Bronchial epithelial cell (primary cell): ENCODE measurements around the gene PPP2R2C. TPM values are rescaled to one million over a fixed set of nuclear protein-coding genes. Genes with fewer than 3 reads are reported as not detected.

Experiments used
- DNase-seq: peaks from one replicate; pipeline ENCODE4 v3.0.0-alpha.2; 2010; ENCODE audit warnings: low read depth
- FAIRE-seq: peaks from 2 replicates; lab custom pipeline; 2011; peaks lifted over from hg19 to GRCh38; lab: Jason Lieb, UNC
- H3K27me3 ChIP-seq: 2 replicates; pipeline ENCODE4 v1.5.1; 2011; ENCODE audit warnings: low read length; ENCODE audit not compliant: control insufficient read depth, insufficient read depth
- H3K36me3 ChIP-seq: 2 replicates; pipeline ENCODE4 v1.5.1; 2011; ENCODE audit warnings: low read length; ENCODE audit not compliant: control insufficient read depth, insufficient read depth
- H3K4me3 ChIP-seq: 2 replicates; pipeline ENCODE4 v1.5.1; 2011; ENCODE audit warnings: mild to moderate bottlenecking, low read depth, low read length, control low read depth
- total RNA-seq: library from RNA; depleted of rRNA; stranded (reverse); fragments of >200 nt; gene quantifications from 2 replicates; pipeline ENCODE4 v1.2.1, GENCODE V29; 2014
- TF ChIP-seq, protein P1 (sequence below): IDR thresholded peaks from 2 replicates; pipeline ENCODE4 v1.5.1; 2011; ENCODE audit warnings: mild to moderate bottlenecking, moderate library complexity, low read length, control low read depth, inconsistent platforms; ENCODE audit not compliant: insufficient read depth, severe bottlenecking

The PPP2R2C gene
- total RNA-seq, 1 donor from 2014 or later, result 1.1 TPM

DNA sequence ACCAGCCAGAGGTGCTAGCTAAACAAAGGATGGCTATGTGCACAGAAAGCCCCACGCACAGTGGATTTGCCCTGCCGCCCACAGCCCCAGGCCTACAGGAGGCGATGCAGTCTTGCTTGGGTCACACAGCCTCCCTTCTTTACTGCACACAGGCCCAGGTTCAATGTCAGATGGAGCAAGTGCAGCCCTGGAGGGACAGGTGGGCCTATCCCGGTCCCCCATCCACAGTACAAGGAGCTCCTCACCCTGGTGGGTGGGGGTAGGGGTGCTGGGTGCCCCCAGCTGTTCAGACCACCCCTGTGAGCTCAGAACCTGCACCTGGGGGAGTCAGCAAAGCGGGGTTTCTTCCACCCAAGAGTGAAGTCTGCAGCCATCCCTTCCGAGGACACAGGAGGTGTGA is 114.9 kb downstream of the PPP2R2C start:
- TF ChIP-seq, protein P1, sequence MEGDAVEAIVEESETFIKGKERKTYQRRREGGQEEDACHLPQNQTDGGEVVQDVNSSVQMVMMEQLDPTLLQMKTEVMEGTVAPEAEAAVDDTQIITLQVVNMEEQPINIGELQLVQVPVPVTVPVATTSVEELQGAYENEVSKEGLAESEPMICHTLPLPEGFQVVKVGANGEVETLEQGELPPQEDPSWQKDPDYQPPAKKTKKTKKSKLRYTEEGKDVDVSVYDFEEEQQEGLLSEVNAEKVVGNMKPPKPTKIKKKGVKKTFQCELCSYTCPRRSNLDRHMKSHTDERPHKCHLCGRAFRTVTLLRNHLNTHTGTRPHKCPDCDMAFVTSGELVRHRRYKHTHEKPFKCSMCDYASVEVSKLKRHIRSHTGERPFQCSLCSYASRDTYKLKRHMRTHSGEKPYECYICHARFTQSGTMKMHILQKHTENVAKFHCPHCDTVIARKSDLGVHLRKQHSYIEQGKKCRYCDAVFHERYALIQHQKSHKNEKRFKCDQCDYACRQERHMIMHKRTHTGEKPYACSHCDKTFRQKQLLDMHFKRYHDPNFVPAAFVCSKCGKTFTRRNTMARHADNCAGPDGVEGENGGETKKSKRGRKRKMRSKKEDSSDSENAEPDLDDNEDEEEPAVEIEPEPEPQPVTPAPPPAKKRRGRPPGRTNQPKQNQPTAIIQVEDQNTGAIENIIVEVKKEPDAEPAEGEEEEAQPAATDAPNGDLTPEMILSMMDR, result no peak
- Histone ChIP-seq H3K36me3 (no peaks in the 10 kb centered on the region), H3K4me3 (no peak overlapping the region), H3K27me3 (no peaks in the 10 kb centered on the region)
- no peak for FAIRE-seq
- no peak for DNase-seq

DNA sequence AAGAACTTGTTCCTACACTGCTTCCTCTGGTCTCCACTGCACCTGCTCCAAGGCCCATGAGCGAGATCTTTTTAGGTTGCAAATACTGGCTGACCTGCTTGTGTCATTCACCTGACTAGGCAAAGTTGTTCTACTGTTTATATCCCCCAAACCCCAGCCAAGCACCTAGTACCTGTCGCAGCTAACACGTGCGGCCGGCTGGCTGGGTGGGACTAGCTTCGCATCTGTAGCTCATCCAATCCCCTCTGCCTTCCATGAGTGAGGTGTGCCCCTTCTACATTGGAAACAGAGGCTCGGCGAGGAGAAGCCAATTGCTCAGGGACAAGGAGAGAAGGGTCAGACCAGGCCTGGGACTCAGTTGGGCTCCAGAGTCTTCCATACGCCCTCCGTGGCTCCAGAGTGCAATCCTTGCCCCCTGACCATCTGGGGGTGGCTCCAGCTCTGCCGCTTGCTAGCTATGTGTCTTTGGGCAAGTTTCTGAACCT is 116.3 kb downstream of the PPP2R2C start:
- FAIRE-seq (no peak), DNase-seq (no peak)
- Histone ChIP-seq H3K27me3 (no peaks in the 10 kb centered on the region), H3K4me3 (no peak overlapping the region), H3K36me3 (no peaks in the 10 kb centered on the region)
- TF ChIP-seq, protein P1, result no peak

DNA sequence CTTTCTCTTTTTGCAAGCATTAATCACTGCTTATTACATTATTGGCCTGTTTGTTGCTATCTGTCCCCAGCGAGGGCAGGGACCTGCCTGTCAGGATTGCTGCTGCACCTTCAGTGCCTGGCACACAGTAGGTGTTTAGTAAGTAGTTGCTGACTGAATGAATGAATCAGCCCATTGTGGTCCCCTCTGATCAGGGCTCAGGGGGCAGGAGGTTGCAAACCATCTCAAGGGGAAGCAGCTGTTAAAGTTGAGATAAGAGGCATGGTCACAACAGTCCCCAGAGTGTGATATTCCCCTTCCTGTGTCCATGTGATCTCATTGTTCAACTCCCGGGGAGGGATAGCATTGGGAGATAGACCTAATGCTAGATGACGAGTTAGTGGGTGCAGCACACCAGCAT is 117.4 kb downstream of the PPP2R2C start:
- Histone ChIP-seq H3K4me3 (no peak overlapping the region), H3K36me3 (no peaks in the 10 kb centered on the region), H3K27me3 (no peaks in the 10 kb centered on the region)
- no peak for FAIRE-seq
- TF ChIP-seq, protein P1, result no peak
- no peak for DNase-seq

DNA sequence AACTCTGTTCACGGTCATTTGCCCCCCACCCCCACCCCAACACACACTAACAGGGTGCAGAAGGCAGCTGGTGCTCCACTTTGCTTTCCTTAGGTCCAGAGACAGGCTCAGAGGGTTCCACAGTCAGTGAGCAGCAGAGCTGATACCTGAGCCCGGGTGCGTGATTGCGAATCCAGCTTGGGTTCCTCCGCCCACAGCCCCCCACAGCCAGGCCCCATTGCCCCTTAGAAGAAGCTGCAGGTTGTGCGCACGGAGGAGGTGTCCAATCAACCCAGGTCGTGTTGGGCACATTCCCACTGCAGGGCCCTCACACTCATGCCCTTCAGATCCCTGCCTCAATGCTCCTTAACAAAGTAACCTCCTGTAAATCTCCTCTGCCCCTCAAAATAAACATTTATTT is 117.8 kb downstream of the PPP2R2C start:
- Histone ChIP-seq H3K4me3 (no peak overlapping the region), H3K36me3 (no peaks in the 10 kb centered on the region), H3K27me3 (no peaks in the 10 kb centered on the region)
- FAIRE-seq (no peak), DNase-seq (no peak)
- TF ChIP-seq, protein P1, result no peak

DNA sequence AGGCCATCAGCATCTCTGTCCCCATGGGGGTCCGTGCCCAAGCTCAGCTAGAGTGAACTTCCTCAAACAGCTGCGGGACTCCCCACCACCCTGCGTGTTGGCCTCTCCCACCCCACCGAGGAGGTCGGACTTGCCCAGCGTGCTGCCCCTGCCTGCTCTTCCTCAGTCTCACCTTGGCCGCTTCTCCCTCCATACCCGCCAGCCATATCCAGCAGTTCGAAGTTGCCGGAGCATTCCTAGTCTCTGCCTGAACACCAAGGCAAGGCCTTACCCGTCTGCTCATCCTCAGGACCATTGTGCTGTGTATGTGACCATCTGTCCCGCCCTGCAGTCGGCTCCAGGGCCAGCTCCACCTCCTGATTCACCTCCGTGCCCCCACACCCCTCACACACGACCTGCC is 118.3 kb downstream of the PPP2R2C start:
- H3K27me3 ChIP-seq, result no peaks in the 10 kb centered on the region
- TF ChIP-seq, protein P1, result no peak
- H3K4me3 ChIP-seq, result no peak overlapping the region
- H3K36me3 ChIP-seq, result no peaks in the 10 kb centered on the region
- DNase-seq (no peak), FAIRE-seq (no peak)

DNA sequence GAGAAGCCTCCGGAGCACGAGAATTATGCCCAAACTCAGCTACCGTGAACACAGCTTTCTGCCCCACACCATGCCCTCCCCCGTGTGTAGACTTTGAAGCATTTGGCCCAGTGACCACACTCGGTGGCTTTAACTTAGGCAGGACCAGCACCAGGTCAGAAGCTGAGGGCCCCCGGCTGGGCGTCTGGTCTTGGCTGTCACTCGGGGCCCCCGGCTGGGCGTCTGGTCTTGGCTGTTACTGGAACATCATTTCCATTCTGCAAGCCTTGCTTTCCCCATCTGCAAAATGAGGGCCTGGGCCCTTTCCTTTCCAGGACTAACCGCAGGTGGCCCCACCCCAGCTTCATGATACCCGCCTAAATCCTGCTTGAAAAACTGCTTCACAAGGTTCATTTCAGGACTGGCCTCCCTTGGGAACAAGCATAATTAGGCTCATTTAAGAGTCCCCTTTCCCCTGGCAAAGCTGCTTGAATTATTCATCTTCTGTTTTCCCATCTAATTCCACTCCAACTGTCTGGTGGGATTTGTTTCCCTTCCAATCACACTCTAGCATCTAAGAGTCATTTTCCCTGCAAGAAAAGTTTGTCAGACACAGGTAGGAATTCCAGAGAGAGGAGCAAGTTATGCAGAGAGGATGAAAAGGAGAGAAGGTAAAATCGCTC is 120.3 kb downstream of the PPP2R2C start:
- DNase-seq (no peak), FAIRE-seq (no peak)
- H3K36me3 ChIP-seq, result no peaks in the 10 kb centered on the region
- no peak overlapping the region for H3K4me3 ChIP-seq
- TF ChIP-seq, protein P1, result no peak
- no peaks in the 10 kb centered on the region for H3K27me3 ChIP-seq
